ENCODE results near the gene NTRK2.

The NTRK2 gene

DNA sequence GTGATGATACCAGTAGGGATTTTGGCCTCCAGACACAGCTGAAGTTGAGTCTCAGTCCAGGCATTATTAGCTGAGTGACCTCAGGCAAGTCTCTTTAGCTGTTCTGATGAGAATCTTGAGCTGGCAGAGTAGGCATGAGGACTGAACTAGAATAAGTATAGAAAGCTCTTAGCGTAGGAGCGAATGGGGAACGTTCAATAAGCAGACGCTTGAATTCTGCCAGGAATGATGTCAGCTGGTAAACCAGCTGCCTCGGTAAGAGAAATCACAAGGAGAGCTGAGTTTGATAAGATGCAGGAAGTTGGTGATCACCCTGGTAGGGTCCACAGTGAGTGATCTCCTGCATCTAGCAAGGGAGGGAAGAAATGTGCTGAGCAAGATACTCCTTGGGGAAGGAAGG, 280.4 kb downstream of the NTRK2 start:
- no peak for FAIRE-seq

GRCh38 chr9:84950879-84951811, 281.6 kb downstream of the NTRK2 start:
- FAIRE-seq: no peak

DNA sequence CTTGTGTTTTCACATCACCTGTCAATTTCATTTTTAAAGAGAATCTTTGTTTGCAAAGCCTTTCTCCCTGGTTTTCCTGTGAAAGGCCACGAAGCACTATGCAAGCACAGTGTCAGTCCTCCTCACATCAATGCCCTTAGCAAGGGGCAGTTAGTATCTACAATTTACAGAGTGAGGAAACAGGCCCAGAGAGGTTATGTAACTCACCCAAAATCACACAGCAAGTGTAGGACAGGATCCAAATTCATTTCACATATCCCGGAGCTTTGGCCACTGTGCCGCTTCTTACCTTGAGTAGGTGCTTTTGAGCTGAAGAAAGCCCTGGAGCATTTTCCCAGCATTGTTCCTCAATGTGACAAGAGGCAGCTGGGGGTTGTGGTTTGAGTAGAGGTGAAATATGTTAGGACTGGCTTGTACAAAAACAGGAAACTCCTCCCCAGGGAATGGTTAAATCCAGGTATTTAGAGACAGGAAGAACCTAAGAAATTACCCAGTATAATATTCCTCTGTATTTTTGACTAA, 283.8 kb downstream of the NTRK2 start:
- no peak for FAIRE-seq

- no peak for FAIRE-seq
Observed at GRCh38 chr9:84953797-84954705, 284.5 kb downstream of the NTRK2 start.

- FAIRE-seq: no peak
Observed at GRCh38 chr9:84955155-84955554, 285.6 kb downstream of the NTRK2 start.

DNA sequence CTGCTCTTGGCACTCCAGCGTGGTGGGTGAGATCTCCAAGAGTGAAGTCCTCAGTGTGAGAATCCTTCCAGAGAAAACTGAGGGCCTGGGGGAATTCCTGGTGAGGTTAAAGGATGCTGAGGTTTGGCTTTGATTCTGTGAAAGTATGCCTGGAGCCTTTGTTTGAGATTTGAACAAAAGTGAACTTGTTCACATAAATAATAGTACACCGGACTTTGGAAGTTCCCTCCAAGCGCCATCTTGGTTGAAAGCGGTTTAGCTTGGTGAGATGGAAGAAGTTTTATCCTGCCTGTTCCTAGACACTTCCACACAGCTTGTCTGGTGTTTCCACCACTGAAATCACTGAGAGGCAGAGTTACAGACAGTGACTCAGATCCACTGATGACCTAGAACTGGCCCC, 286.4 kb downstream of the NTRK2 start:
- no peak for FAIRE-seq

GRCh38 chr9:84959339-84959738, 289.8 kb downstream of the NTRK2 start:
- no peak for FAIRE-seq

DNA sequence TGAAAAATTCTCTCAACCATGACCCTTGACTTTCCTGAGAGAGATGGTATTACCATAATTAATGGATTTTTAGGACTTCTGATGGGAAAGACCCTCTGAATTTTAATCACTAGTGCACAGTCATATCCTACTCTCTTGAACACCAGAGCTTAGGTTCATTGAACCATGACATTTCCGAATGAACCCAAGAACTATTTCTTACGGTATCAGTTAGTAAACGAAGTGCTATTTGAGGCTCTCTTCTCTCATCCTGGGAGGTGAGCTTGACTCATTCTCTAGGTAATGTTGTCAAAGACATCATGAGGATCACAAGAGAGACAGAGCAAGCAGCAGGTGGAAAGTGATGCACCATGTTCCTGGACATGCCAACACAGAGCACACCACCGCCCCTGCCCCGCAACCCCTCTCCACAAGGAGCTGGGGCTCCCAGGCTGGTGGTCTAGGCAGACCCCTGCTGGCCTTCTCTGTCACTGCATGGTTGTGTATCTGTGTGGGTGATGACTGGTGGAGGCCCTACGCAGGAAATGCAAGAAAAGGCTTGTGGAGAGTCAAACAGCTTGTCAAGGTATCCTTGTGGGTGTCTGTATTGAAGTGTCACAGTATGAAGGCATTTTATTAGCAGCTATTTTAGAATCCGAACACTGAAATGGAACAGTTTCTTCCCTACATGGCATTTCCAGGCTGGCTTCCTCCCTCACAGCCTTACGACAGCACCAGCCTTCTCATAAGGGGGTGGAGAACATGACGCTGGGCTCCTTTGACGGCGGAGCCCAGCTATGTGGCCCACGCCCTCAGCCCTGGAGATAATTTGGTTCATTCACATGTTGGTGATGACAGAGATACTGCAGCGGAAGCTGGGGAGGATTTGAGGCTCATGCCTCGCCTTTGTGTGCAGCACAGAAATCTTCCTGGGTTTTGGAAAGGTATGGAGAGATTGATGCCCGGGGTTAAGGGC, 297.6 kb downstream of the NTRK2 start:
- FAIRE-seq: no peak

- FAIRE-seq: no peak
Observed at GRCh38 chr9:84969084-84969483, 299.6 kb downstream of the NTRK2 start.

DNA sequence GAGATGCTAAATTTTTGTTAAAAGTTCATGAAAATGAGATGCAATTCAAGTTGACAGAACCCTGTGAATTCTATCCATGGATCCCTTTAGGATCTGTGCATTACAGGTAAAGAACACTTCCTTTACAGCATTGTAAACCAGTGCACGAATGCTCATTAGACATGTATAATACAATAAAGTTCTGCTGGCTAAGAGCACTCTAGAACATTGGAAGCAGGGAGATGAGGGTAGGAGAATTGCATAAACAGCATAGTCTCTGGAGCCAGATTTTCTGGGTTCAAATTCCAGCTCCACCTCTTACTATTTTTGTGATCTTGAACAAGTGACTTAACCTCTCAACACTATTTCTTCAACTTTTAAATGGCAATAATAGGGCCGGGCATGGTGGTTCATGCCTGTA, 300.2 kb downstream of the NTRK2 start:
- FAIRE-seq: no peak

DNA sequence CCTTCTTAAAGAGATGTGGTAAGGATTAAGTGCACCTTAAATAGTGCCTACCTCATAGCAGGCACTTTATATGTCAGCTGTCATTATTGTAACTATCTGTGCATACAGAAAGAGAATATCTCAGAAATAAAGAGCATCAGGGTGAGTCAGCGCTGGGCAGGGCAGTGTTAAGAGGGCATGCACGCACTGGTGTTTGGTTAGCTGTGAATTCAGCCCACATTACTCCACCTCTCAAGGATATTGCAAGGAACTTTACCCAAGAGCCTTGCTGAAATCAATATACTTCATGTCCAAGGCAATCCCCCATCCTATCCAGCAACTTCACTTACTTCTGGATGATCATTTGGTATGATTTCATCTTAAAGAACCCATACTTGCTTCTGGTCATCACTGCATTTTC, 300.9 kb downstream of the NTRK2 start:
- no peak for FAIRE-seq

- FAIRE-seq: no peak
Observed at GRCh38 chr9:84971571-84971970, 302.0 kb downstream of the NTRK2 start.

DNA sequence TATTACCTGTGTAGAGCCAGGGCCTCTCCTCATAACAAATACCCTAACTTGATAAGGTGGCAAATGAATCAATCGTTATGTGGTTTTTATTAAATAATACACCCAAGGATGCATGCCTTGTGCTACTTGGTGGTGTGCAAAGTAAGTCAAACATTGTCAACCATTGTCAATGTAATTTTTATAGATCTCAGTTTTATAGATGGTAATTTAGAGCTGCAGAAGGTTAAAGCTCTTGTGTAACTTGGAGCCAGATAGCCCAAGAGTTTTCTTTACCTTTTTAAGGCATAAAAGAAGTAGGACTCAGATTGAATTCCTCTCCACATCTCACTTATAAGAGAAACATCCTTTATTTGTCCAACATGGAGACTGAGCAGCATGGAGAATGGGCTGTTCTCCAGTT, 304.7 kb downstream of the NTRK2 start:
- FAIRE-seq: no peak

GRCh38 chr9:84974855-84975254, 305.3 kb downstream of the NTRK2 start:
- FAIRE-seq: no peak

DNA sequence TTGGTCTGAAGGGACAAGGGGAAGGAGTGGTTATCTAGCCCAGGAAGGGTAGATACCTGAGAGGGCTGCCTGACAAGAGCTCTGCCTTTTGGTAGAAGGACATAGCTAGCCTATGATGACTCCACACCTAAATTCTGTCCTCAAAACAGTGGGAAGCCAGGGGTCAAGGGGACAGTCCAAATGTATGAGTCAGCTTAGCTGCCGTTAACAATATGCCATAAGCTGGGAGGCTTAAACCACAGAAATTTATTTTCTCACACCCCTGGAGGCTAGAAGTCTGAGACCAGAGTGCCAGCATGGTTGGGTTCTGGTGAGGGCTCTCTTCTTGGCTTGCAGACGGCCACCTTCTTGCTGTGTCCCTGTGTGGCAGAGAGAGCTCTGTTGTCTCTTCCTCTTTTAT, 306.4 kb downstream of the NTRK2 start:
- FAIRE-seq: no peak

DNA sequence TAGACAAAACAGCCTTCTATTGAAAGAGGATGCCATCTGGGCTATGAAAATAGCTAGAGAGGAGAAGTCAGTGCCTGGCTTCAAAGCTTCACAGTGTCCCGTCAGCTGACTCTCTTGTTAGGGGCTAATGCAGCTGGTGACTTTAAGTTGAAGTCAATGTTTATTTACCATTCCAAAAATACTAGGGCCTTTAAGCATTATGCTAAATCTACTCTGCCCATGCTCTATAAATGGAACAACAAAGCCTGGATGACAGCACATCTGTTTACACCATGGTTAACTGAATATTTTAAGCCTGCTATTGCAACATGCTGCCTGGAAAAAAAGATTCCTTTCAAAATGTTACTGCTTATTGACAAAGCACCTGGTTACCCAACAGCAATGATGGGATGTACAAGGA, 309.1 kb downstream of the NTRK2 start:
- FAIRE-seq: no peak

DNA sequence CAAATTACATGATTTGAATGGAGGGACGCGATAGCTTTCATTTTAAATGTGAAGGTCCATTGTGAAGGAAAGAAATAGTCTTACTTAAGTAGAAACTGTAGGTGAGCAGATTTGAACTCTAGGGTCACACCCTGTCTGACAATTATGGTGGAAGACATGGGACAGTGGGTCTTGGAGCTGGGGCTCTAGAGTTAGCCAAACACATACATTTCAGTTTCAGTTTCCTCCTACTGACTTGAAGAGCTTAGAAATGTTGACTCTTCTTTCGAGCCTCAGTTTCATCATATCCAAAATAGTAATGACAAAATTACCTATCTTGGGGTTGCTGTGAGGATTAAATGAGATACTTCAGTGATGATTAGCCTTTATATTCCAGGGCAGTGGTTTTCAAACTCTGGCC, 314.2 kb downstream of the NTRK2 start:
- FAIRE-seq: no peak

GRCh38 chr9:84988621-84989020, 319.1 kb downstream of the NTRK2 start:
- FAIRE-seq: no peak

- FAIRE-seq: no peak
Observed at GRCh38 chr9:84990416-84990815, 320.9 kb downstream of the NTRK2 start.

GRCh38 chr9:84990850-84991513, 321.5 kb downstream of the NTRK2 start:
- FAIRE-seq: no peak

- FAIRE-seq: no peak
Observed at GRCh38 chr9:84991514-84991870, 322.0 kb downstream of the NTRK2 start.

DNA sequence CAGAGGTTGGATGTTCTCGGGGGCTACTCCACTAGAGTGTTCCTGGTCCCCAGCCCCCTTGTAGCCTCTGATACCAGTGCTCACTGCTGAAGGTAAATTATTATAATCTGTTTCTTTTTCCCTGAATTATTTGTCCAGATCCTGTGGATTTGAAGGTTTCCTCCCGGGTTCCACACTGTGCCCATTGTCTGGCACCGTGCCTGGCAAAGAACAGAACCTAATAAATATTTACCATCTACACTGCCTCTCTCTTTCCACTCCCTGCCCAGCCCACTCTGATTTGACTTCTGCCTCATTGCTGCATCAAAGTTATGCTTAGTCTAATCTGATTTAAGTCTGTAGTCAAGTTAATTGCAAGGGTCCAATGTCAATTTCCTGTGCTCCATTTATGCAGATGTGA, 322.9 kb downstream of the NTRK2 start:
- FAIRE-seq: no peak
